Activated CD4-positive, CD25-positive, alpha-beta regulatory T cell treated with anti-CD3 and anti-CD28 coated beads, Interleukin-2, amount 50 U/mL, for 72 hours (primary cell): Measurements from ENCODE around the gene SYTL2.

Experiments
- DNase-seq: peaks from one replicate; pipeline ENCODE4 v3.0.0; 2021

SYTL2 gene

DNA sequence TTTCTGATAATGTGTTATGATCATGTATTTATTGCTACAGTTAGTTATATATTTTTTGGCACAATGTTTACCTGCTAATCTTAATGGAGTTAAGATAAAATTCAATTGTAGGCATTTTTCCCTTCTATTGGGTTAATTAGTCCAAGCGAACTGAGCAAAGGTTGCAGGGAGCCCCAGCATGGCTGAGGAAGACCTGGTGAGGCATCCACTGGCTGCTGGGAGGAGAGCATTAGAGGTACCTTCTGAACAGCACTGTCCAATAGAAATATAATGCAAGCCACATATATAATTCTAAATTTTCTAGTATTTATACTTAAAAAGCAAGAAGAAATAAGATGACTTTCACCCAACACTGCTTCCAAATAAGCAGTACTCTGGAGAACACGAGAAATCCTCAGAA lies 163.9 kb downstream of the SYTL2 start:
- DNase-seq, result no peak
